Hindlimb muscle (tissue), 1 donor: Measurements from ENCODE around the gene PTPN21. TPM values are rescaled to one million over a fixed set of nuclear protein-coding genes. Genes with fewer than 3 reads are reported as not detected.
"Not testable (repeated sequence)": the region's sequence is repeated elsewhere in the genome, so short reads cannot be mapped to it uniquely, and the experiment has no call there.

Experiments
- DNase-seq: peaks from one replicate; pipeline ENCODE4 v3.0.0-alpha.2; 2013
- polyA plus RNA-seq: library from polyadenylated mRNA; unstranded; fragments of 120-200 nt; gene quantifications from one replicate; pipeline ENCODE4 v1.2.1, GENCODE V29; 2013; ENCODE audit not compliant: insufficient read length

PTPN21 gene
- polyA plus RNA-seq, 1 donor, result 66.5 TPM

DNA sequence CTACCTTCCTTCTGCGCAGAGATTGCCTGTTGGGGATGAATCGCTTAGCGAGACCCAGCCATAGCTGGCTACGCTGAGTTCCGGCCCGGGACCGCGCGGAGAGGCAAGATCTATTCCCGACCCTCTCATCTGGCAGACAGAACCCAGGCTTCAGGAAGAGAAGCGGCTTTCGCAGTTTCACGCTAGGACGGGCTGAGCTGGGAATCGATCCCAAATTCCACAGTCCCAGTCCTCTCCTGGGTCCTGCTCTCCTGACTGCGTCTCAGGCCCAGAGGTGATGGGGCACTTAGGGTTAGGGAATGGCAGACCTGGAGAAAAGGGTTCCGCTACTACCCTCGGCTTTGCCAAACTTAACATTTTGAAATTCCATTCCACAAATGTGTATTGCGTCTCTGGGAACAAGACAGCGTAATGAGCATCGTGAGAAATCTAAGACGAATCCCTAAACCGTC, 2.8 kb downstream of the PTPN21 start:
- DNase-seq, result peak; percentile 22

DNA sequence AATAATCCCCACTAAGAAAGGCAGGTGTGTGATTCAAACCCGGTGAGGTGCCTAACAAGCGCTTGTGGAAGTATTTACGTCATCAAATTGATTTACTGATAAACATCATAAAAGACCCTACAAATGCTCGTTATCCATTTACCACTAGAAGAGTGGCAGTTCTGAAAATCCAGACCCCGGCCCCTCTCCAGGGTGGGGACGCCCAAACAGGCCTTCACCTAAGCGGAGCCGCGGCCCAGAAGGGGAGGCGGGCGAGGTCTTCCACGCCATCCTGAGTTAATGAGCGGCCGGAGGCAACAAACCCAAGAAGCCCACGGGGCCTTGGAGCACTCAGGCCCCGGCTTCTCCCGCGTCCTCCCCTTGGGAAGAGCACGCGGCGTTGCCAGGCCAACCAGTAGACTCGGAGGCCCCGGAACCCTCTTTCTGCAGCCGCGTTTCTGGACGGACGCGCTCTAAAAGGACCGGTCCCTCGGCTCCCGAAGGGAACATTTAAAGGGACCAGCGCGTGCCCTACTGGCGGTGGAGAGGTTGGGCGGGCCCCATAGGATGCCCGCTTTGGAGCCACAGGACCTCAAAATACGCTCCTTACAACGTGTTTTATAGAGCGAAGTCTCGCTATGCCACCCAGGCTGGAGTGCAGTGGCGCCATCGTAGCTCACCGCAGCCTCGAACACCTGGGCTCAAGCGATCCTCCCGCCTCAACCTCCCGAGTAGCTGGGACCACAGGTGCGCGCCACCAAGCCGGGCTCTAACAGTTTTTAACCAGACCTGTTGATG, 3.5 kb downstream of the PTPN21 start:
- peak; percentile 85 for DNase-seq

DNA sequence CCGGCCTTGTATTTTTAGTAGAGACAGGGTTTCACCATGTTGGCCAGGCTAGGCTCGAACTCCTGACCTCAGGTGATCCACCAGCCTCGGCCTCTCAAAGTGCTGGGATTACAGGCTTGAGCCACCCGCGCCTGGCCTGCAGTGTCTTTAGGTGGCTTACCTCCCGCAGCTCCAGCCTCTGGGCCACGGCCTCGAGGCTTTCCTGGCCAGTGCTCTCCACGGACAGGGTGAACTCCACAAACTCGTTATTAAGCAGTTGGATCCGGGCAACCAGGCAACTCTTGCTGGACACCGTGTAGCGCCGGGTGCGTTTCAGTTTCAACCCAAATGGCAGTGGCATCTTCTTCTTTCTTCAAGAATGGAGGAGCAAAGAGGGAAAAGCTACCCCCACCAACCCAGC, 4.7 kb downstream of the PTPN21 start:
- DNase-seq, result no peak

DNA sequence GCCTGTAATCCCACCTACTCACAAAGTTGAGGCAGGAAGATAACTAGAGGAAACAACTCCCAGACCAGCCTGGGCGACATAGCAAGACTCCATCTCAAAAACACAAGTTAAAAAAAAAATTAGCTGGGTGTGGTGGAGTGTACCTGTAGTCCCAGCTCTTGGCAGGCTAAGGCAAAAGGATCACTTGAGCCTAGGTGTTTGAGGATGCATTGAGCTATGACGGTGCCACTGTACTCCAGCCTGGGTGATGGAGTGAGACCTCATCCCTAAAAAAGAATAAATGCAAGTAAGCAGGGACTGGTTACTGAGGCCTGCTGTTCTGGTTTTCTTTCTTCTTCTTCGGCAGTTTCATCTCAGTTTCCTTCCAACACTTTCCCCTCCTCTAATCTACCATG, 7.4 kb downstream of the PTPN21 start:
- DNase-seq, result no peak

DNA sequence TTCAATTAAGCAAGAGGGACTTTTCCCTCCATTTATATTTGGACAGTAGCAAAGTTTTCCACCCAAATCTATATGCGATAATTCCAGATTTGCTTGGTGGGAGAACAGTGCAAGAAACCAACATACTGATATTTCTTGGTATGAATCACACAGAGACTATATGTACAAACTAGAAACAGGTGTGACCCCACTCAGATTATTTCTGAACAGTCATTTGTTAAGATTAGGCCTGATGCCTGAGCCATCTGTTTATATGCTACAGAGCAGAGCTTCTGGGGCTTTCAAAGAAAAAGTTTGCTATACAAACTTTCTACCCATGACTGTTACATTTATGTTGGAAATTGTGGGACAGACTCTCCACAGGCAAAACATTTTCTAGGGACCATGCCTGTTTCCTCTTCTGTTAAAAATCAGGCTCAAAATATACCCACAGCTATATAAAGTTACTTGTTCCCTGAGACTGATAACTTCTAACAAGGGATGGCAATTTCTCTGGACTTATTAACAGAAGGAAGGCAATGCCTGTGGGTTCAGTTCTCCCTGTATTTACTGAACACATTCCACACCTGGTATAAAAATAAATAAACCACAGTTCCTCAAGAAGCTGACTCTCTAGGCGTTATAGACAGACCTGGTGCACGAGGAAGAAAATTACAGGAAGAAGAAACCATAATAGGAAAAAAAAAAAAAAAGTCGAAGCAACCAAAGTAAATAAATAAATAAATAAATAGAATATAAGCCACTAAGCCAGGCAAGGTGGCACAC, 8.0 kb downstream of the PTPN21 start:
- no peak for DNase-seq

DNA sequence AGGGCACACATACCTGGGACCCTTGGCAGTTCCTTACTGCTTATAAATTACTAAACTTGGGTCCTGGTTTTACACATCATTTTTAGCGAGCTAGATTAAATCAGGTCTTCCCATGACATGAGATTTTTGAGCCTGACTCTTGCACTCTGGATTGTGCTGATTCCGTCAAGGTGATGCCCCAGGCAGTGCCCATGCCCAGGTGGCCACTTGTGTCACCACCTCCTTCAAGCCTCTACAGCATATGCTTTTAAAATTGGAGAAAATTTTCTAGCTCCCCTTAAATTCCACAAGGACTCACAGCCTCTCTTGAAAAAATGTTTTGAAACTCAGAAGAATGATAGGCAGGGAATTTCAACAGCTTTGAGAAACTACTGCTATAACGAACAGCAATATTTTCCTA, 9.6 kb downstream of the PTPN21 start:
- DNase-seq, result no peak

DNA sequence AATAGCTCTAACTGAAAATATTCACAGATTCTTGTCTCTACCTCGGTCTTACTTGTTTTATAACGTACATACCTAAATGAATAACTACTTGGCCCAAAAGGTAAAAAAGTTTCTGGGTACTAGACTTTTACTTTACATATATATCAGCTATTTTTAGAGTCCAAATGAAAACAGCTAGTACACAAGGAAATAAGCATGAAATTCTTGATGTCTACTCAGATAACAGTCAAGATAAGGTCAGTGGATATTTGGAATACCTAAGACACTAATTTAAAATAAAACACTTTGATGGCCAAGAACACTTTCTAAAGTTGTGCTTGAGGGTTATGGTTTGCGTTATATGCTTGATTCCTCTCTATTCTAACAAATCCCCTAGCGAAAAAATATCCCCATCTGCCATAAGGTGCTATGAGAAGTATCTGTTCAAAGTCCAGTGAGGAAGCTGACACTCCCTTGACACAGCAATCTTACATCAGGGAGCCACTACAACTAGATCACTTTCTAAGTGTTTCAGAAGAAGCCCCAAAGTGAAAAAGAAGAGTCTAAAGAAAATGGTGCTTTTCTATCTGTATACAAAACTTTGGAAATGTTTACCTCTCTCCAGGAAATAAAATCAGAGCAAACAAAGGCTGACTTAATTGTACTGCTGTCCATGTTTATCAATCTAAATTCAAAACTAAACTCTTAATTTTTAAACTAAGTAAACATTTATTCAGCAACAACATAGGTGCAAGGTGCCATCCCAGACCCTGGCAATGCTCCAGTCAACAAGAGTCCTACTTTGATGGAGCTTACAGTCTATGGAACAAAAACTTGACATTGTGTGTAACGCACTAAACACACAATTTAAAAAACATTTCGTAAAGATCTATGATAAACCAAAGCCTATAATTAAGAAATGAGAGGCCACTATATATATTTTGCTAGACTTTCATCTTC, 11.7 kb downstream of the PTPN21 start:
- no peak for DNase-seq

DNA sequence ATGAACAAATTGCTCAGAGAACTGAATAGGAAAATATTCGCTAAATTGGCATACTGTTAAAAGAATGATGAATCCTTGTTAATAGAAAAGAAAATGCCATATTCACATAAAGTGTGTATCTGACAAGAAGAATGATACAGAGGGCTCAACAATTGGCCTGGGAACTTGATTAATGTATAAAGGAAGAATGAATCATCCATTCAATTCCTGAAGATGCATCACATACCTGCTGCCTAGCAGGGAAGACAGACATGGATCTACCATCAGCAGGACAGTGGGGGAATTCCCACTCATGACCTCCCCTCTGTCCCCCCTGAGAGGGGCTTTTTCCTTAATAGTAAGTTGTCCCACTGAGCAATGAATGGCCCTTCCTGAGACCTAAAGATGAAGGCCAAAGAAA, 13.5 kb downstream of the PTPN21 start:
- DNase-seq, result no peak

DNA sequence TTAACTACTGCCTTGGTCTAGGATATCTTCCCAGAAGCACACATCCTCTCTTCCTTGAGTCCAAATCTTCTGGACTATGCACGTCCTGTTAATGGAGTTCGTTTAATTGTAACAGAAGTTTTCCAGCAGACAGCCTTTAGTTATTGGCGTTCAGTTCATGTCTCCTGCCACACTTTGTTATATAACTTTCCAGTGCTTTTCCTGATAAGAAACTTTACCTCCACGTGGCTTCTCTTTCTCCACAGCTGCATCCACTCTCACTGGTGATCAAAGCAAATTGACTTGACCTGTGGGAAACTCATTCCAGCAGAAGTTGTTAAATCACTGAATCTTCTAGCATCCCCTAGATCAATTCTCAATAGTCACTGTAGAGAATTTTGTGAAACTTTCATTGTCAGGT, 19.0 kb downstream of the PTPN21 start:
- DNase-seq, result no peak

DNA sequence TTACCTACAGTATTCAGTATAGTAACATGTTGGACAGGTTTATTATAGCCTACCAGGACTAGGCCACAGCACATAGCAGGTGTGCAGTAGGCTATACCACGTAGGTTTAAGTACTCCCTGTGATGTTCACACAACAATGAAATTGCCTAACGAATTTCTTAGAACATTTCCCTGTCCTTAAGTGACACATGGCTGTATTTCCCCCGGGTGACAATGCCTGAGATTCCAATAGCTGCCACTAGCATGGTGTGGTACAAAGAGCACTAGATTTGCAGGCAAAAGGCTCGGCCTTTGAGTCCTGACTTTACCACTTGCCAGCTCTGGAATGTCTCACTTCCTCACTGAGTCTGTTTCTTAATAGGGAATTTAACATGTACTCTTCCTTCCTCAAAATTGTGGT, 19.7 kb downstream of the PTPN21 start:
- DNase-seq, result no peak

DNA sequence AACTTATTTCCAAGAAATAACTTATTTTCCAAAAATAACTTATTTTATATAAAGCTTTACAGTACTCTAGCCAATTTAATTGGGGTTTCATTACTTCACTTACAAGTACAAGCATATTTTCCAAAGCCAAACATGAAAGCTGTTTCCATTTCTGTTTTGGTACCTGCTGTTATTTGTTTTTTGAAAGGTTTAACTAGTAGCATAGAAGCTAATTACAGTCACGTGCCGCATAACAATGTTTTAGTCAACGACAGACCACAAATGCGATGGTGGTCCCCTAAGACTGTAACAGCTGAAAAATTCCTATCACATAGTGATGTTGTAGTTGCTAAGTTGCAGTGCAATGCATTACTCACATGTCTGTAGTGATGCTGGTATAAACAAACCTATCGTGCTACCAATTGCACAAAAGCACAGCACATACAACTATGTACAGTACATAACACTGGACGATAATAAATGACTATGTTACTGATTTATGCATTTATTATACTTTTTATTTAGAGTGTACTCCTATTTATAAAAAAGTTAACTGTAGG, 21.7 kb downstream of the PTPN21 start:
- DNase-seq, result no peak

DNA sequence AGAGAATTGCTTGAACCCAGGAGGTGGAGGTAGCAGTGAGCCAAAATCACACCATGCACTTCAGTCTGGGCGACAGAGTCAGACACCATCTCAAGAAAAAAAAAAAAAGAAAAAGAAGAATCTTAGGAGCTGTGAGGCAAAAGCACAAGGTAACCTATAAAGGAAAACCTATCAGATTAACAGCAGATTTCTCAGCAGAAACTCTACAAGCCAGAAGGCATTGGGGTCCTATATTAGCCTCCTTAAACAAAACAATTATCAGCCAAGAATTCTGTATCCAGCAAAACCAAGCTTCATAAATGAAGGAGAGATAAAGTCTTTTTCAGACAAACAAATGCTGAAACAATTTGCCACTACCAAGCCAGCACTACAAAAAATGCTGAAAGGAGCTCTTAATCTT, 24.9 kb downstream of the PTPN21 start:
- not testable (repeated sequence) for DNase-seq

DNA sequence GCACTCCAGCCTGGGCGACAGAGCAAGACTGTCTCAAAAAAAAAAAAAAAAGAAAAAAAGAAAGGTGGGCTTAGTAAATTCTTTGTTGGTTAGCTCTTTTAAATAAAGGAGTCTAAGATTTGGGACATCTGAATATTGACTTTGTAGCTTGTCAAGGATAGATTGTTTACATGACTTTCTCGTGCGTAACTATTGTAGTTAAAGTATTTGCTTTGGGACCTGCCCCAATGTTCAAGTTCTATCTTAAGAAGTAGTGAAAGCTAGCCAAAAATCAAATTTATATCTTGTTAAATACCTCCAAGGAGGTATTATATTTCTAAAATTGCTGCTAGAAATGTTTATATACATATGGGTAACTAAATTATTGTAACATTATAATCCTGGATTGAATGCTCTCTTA, 32.4 kb downstream of the PTPN21 start:
- DNase-seq, result no peak

DNA sequence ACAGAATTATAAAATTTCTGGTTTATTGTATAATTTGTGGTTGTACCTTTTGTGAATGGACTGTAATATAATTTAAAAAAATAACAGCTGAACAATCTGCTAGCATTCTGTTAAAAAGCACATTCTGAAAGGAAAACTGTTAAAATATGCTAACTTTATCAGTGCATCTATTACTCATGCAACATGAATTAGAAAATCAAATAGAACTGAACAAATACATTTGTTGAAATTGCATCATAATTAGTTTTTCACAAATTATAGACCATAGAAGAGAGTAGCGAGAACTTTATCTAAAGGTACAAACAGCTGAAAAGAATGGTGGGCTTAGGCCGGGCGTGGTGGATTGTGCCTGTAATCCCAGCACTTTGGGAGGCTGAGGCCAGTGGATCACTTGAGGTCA, 33.0 kb downstream of the PTPN21 start:
- no peak for DNase-seq

DNA sequence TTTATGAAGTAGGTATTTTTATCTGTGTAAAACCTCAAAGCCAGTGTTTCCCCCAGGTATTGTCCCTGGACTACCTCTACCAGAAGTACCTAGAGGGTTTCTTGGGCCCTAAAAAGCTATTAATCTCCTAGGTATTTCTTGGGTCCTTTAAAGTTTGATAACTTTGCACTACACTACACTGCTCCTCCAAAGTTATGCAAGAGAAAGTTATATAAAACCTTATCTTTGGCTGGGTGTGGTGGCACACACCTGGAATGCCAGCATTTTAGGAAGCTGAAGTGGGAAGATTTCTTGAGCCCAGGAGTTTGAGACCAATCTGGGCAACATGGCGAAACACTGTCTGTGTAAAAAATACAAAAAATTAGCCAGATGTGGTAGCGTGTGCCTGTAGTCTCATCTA, 34.9 kb downstream of the PTPN21 start:
- no peak for DNase-seq

DNA sequence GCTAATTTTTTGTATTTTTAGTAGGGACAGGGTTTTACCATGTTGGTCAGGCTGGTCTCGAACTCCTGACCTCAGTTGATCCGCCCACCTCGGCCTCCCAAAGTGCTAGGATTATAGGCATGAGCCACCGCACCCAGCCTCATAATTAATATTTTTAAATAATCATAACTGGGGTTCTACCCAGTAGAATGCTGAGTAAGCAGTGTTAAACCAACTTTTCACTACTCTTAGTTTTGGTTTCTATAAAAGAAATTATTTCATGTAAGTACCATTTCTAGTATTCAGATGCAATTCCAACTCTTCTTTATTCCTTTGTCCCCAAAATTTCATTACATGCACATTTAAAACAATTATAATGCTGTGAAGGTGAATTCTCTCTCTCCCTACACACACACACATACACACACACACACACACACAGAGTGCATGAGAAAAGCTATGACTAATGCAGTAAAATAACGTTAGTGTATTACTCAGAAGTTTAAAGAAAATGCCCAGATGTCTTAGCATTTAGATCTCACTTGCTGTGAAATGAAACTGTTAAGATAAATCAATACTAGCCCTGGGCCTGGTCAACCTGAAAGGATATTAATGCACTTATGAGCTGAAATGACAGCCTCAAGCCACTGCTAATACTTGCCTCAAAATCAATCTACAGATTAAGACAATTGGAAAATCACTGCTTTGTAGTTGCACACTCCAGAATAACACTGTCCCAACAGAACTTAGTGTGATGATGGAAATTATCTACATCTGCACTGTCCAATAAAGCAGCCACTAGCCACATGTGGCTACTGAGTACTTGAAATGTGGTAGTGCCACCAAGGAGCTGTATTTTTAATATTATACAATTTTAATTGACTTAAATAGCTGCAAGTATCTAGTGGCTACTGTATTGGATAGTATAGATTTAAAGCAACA, 36.0 kb downstream of the PTPN21 start:
- no peak for DNase-seq

DNA sequence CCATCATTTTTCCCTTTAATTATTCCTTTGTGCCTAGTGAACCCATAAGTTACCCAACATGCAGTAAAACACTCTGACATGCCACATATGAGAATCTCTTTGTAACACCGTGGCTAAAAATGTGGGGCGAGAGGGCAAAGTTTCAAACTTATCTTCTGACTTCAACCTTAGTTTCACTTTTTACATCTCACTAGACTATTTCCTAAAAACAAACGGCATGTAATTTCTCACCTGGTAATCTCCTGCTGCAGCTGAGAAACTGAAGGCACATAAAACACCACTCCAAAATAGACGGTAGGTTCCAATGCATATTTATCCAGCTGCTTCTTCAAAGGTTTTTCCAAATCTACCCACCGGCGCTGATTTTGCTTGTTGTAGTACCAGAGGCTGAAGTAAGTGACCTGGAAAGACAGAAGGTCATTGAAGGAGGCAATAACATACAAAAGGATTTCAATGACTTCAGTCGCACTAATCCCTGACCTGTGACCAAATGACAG, 37.9 kb downstream of the PTPN21 start:
- DNase-seq, result no peak

DNA sequence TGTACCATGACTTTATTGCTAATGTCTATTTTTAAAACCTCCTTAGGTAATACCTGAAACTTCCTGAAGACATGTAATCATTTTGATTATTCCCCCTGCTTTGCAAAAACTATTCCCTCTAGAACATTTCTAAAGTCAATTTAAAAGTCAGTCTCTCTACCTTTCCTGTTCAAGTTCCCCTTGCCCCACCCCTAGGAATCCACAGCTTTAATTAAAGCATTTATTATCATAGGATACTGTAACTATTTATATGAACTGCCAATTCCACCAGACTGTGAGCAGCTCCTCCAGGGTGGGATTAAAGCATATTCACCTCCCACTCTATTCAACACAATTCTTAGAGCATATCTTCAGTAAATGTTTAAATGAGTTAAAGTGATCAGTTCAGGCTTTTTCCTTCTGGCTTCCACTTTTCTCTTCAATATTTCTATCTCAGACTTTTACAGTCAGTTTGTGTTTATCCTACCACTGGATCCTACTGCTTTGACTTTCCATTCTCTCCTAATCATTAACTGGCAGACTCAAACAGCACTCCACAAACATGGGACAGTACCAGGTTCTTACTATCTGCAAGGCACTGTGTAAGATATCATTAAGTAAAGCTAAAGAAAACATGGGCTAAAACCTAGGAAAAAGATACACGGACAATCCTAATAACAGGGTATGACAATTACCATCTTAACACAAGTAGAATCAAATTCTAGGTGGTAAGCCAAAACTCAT, 39.1 kb downstream of the PTPN21 start:
- DNase-seq, result no peak

DNA sequence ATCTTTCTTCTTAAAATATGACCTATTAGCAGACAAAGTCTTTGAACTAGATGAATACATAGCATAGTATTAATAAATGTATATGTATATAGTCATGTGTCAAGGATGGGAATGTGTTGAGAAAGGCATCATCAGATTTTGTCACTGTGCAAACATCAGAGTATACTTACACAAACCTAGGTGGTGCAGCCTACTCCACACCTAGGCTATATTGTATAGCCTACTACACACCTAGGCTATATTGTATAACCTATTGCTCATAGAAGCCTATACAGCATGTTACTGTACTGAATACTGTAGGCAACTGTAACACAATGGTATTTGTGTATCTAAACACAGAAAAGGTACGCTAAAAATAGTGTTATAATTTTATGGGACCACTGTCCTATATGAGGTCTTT, 47.6 kb downstream of the PTPN21 start:
- DNase-seq, result no peak

DNA sequence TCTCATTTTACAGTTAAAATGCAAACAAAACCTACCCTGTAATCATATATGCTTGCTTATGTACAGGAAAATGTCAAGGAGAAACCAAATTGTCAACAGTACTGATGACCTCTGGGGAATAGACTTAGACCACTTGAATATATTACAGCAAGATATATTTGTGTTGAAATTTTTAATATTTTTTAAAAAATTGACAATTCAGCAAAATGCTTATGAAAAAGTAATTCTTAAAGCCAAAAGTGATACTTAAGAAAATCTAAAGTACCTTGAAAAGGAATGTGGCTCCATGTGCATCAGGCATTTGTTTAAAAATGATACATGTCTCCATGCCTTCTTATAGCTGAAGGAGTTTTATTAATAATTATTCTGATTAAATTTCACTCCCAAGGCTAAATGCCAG, 49.2 kb downstream of the PTPN21 start:
- DNase-seq, result no peak

DNA sequence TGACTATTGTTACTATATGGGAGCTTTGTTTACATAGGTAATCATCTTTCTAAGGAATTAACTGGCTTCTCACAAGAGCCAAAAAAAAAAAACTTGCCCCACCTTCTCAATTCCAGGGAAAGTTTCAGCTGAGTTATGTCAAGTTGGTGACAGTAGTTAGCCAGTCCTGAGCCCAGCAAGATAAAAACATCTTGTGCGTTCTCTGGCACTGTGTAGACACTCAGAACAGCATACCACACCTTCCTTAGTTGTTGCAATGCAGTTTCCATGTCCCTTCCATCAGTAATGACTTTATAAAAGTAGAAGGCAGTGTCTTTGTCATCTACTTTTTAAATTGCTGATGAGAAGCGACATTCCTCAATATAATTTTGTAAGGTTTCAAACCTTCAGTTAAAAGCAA, 50.2 kb downstream of the PTPN21 start:
- DNase-seq, result no peak
